Loucy (cell line): Measurements from ENCODE around the gene CPD.

Experiments
- H2AFZ ChIP-seq: fragments of 200-600 bp; sonication (generic); 2 replicates; pipeline ENCODE4 v1.6.0; 2016; ENCODE audit warnings: antibody characterized with exemption, mild to moderate bottlenecking, low read length, moderate library complexity
- H3F3A ChIP-seq: fragments of 200-600 bp; 2 replicates; pipeline ENCODE4 v1.6.0; 2016; ENCODE audit warnings: antibody characterized with exemption, low read depth, mild to moderate bottlenecking
- H3K27me3 ChIP-seq: fragments of 200-600 bp; sonication (generic); 2 replicates; pipeline ENCODE4 v1.6.1; 2014; ENCODE audit warnings: low read length, mild to moderate bottlenecking; ENCODE audit not compliant: insufficient read depth, poor library complexity, severe bottlenecking
- H3K36me3 ChIP-seq: fragments of 200-600 bp; sonication (generic); 2 replicates; pipeline ENCODE4 v1.6.1; 2016; ENCODE audit warnings: low read length; ENCODE audit not compliant: insufficient read depth
- H3K4me1 ChIP-seq: fragments of 200-600 bp; sonication (generic); 2 replicates; pipeline ENCODE4 v1.5.1; 2014; ENCODE audit warnings: low read length, mild to moderate bottlenecking; ENCODE audit not compliant: insufficient read depth, poor library complexity, severe bottlenecking
- H3K4me2 ChIP-seq: fragments of 200-600 bp; sonication (generic); 2 replicates; pipeline ENCODE4 v1.6.0; 2014; ENCODE audit warnings: antibody characterized with exemption, low read length, low read depth, mild to moderate bottlenecking; ENCODE audit not compliant: poor library complexity, severe bottlenecking
- H3K4me3 ChIP-seq: fragments of 200-600 bp; sonication (generic); 2 replicates; pipeline ENCODE4 v1.5.1; 2014; ENCODE audit warnings: low read length, mild to moderate bottlenecking, mixed read lengths; ENCODE audit not compliant: poor library complexity, severe bottlenecking
- H3K79me2 ChIP-seq: fragments of 200-600 bp; sonication (generic); 2 replicates; pipeline ENCODE4 v1.6.1; 2014; ENCODE audit warnings: low read length; ENCODE audit not compliant: insufficient read depth
- H3K9ac ChIP-seq: fragments of 200-600 bp; sonication (generic); 2 replicates; pipeline ENCODE4 v1.6.0; 2014; ENCODE audit warnings: mild to moderate bottlenecking, low read depth, low read length, moderate library complexity; ENCODE audit not compliant: poor library complexity, severe bottlenecking
- H3K9me2 ChIP-seq: fragments of 200-600 bp; sonication (generic); replicated peaks from 2 replicates; pipeline ENCODE4 v1.6.1; 2016; ENCODE audit warnings: low read depth, low read length, mixed read lengths
- H3K9me3 ChIP-seq: fragments of 200-600 bp; sonication (generic); 2 replicates; pipeline ENCODE4 v1.6.1; 2014; ENCODE audit warnings: mild to moderate bottlenecking, antibody characterized with exemption, low read length, low read depth; ENCODE audit not compliant: insufficient read depth
- H4K20me1 ChIP-seq: fragments of 200-600 bp; sonication (generic); 2 replicates; pipeline ENCODE4 v1.6.0; 2014; ENCODE audit warnings: antibody characterized with exemption, low read length, mild to moderate bottlenecking; ENCODE audit not compliant: insufficient read depth, poor library complexity, severe bottlenecking
- EZH2phosphoT487 ChIP-seq: fragments of 200-600 bp; IDR thresholded peaks from 2 replicates; pipeline ENCODE4 v1.6.1; 2018; ENCODE audit warnings: antibody characterized with exemption, mild to moderate bottlenecking, moderate library complexity, borderline replicate concordance
- TF ChIP-seq, protein P1 (sequence below): fragments of 200-600 bp; sonication (generic); conservative IDR thresholded peaks from 2 replicates; pipeline ENCODE4 v1.5.1; 2014; ENCODE audit warnings: mild to moderate bottlenecking, antibody characterized with exemption, low read length

The CPD gene

DNA sequence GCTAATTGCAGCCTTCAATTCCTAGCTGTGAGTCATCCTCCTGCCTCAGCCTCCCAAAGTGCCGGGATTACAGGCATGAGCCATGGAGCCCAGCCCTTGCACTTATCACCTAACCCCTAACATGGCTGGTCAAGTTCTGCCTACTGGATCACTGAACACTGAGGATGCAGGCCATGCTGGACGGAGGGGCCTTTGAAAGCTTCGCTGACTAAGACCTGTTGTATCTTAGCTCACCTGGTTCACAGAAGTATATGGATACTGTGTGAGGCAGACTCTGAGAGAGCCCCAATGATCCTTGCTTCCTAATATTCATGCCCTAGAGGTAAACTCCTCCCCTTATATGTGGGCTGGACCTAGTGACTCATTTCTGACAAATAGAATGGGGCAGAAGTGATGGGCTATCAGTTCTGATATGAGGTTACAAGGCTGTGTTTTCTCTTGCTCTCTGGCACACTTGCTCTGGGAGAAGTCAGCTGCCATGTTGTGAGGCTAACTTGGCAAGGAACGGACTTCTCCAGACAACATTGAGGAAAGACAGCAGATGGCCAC is 33.1 kb upstream of the CPD start:
- Histone ChIP-seq H3K36me3 (no peaks in the 10 kb centered on the region), H3K4me3 (no peak overlapping the region), H3K79me2 (no peaks in the 10 kb centered on the region), H4K20me1 (no peaks in the 10 kb centered on the region), H3K9me3 (no peaks in the 10 kb centered on the region), H3K4me2 (no peak overlapping the region), H2AFZ (no peak overlapping the region), H3F3A (no peaks in the 10 kb centered on the region), H3K9me2 (no peaks in the 10 kb centered on the region), H3K9ac (no peak overlapping the region), H3K4me1 (no peaks in the 10 kb centered on the region), H3K27me3 (no peaks in the 10 kb centered on the region)
- no peak for TF ChIP-seq EZH2phosphoT487
- TF ChIP-seq, protein P1, sequence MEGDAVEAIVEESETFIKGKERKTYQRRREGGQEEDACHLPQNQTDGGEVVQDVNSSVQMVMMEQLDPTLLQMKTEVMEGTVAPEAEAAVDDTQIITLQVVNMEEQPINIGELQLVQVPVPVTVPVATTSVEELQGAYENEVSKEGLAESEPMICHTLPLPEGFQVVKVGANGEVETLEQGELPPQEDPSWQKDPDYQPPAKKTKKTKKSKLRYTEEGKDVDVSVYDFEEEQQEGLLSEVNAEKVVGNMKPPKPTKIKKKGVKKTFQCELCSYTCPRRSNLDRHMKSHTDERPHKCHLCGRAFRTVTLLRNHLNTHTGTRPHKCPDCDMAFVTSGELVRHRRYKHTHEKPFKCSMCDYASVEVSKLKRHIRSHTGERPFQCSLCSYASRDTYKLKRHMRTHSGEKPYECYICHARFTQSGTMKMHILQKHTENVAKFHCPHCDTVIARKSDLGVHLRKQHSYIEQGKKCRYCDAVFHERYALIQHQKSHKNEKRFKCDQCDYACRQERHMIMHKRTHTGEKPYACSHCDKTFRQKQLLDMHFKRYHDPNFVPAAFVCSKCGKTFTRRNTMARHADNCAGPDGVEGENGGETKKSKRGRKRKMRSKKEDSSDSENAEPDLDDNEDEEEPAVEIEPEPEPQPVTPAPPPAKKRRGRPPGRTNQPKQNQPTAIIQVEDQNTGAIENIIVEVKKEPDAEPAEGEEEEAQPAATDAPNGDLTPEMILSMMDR, result no peak

DNA sequence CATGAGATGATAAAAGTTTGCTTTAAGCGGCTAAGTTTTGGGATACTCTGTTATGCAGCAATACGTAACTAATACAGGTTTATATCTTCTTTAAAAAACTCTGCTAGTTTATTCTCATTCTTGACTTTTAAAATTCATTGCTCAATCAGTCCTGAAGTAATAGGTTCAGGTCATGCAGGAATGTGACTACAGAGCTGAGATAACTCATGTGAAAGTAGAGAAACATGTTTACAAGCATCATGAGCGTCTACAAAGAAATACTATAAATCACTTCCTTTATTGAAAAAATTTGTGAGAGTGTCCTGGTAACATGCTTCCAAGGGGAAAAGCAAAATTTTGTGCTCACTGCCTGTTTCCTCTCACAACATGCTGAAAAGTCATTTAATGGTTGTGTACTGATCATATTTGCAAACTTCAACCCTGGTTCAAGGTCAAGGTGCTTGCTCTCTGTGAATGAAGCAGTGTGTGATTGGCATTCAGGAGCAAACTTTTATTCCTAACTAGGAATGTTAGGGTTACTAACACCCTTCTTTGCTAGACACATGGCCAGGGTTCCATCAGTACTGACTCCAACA is 32.4 kb upstream of the CPD start:
- Histone ChIP-seq H3K27me3 (no peaks in the 10 kb centered on the region), H3F3A (no peaks in the 10 kb centered on the region), H3K9ac (no peak overlapping the region), H3K9me3 (no peaks in the 10 kb centered on the region), H3K79me2 (no peaks in the 10 kb centered on the region), H3K4me2 (no peak overlapping the region), H2AFZ (no peak overlapping the region), H3K4me3 (no peak overlapping the region), H3K9me2 (no peaks in the 10 kb centered on the region), H4K20me1 (no peaks in the 10 kb centered on the region), H3K36me3 (no peaks in the 10 kb centered on the region), H3K4me1 (no peaks in the 10 kb centered on the region)
- TF ChIP-seq, protein P1, result no peak
- TF ChIP-seq EZH2phosphoT487, result no peak

DNA sequence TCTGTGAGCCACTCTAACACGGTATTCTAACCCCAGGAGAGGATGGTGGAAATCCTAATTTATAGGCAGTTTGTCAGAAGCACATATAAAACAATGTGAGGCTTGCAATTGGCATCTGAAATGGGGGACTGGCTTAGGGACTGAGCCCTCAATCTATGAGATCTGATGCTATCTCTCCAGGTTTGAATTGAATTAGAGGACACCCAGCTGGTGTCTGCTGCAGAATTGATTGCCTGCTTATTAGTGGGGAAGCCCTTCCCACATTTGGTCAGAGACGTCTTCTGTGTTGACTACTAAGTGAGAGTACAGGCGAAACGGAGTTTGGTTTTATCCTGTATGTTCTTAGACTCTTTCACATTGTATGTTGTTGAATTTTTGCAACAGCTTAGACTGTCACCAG is 31.2 kb upstream of the CPD start:
- H3K9me3 ChIP-seq, result no peaks in the 10 kb centered on the region
- H3K4me1 ChIP-seq, result no peaks in the 10 kb centered on the region
- H3K9me2 ChIP-seq, result no peaks in the 10 kb centered on the region
- H3F3A ChIP-seq, result no peaks in the 10 kb centered on the region
- no peak overlapping the region for H3K4me3 ChIP-seq
- no peaks in the 10 kb centered on the region for H3K79me2 ChIP-seq
- H3K36me3 ChIP-seq, result no peaks in the 10 kb centered on the region
- no peak overlapping the region for H3K9ac ChIP-seq
- no peak overlapping the region for H3K4me2 ChIP-seq
- H4K20me1 ChIP-seq, result no peaks in the 10 kb centered on the region
- H2AFZ ChIP-seq, result no peak overlapping the region
- no peaks in the 10 kb centered on the region for H3K27me3 ChIP-seq
- no peak for TF ChIP-seq EZH2phosphoT487
- TF ChIP-seq, protein P1, result no peak
